Activated CD4-positive, alpha-beta T cell treated with anti-CD3 and anti-CD28 coated beads for 48 hours (primary cell): ENCODE data around the gene TMED10.

Source experiments
- DNase-seq: peaks from one replicate; pipeline ENCODE4 v3.0.0-alpha.2; 2020

TMED10 gene

DNA sequence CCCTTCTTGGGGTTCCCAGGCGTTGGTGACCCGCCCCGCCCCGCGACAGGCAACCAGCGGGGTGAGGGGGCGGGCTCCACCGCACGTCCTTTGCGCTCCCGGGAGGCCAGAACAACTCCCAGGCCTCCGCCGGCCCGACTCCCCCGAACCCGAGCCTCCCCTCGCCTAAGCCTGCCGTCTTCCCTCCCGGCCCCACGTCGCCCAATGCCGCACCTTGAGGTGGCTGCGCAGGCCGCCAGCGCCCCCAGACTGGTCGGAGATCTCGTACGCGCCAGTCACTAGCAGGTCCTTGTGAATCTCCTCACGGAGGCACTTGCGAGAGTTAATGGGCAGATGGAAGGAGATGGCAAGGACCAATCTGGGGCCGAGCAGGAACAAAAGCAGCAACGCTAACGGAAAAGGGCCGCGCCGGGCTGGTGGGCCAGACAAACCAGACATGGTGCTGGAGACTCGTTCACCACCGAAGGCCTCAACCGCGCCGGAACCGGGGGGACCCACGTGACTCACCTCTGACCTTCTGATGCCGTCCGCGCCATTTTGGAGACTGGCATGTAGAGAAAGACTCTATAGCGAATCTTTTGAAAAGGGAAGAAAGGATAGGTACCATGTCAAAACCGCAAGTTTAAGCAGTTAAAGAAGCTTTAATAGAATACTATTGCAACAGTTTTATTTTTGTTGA, at the start of gene TMED10:
Gene TMED10 (minus strand): TSS at position 471 of the 679 bp plus-strand sequence. CDS start 33 bp downstream, at position 438.
- peak; percentile 94 for DNase-seq

DNA sequence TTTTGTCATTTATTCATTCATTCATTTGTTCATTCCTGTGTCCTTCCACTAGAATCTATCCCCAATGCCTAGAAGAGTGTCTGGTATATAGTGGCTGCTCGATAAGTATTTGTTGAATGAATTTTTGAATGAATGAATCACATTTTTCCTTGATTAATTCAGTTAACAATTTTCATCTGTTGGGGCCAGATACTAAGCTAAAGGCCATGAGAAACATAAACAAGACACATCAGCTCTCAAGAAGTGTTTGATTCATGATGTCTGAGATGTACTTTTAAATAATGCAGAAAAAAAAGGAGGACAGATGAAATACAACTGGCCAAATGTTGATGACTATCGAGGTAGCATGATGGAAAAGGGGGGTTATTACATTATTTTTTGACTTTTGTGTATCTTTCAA, 48.1 kb upstream of the TMED10 start:
- no peak for DNase-seq

DNA sequence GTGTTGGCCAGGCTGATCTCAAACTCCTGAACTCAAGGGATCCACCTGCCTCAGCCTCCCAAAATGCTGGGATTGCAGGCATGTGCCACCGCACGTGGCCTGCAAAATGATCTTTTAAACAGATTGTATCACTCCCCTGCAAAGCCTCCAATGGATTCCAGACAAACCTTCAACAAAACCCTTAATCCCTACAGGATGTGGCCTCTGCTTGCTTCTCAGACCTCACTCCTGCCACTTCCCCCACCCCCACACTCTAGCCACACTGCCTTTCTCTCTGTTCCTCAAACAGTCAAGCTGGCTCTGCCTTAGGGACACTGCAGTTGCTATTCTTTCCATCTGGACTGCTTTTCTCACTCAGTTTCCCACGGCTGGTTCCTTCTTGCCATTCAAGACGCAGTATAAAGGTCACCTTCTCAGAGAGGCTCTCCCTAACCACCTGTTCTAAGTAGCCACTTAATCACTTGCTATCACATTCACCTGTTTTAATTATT, 47.3 kb upstream of the TMED10 start:
- DNase-seq: no peak

DNA sequence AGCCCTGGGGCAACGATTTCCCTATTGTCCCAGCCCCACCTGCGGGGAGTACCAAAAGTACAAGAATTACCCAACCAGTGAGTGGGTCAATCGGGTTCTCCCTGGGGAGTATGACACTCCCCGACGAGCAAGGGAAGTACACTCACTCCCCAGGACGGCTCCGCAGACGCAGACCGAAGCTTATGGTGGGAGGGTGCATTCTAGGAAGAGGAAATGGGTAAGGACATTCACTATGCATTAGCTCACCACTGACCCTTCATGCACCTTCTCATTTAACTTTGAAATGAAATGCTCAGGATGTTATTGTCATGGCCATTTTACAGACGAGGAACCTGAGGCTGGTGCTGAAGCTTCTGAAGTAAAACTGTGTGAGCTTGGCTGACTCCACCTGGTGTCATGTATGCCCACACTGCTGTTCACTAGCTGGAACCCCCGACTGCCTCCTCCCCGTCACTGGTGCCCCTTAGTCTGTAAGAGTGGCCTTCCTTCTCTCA, 45.8 kb upstream of the TMED10 start:
- DNase-seq: no peak

DNA sequence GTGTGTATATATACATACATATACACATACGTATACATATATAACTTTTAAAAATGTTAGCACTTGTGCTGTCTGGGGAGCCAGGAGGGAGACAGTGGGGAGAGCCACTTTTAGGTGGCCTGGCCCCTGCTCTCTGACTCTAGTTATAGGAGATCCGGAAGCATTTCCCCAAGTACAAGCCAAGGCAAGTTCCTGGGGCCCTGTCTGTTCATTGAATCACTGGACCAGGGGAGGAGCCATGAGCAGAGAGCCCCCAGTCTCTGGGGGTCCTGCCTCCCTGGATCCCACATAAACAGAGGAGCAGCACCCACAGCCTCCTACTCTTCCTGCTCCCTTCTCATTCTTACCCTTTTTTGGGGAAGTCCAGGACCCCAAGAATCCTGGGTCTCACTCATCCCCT, 45.4 kb upstream of the TMED10 start:
- DNase-seq: no peak

DNA sequence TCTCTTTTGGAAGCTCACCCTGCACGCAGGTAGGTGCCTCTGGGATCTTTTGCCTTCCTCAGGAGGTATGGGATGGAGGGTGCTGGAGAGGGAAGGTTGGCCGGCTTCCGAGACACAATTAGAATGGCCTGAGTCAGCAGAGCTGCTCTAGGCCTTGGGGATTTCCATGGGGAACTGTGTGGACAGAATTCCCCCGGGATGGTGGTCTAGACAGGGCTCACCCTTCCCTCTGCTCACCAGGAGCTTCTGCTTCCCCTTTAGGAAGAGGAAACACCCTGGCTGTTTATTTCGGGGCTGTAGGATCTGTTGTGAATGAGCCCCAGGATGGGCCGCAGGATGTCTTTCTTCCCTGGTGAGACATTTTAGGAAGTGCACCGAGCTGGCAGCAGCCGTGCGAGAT, 43.7 kb upstream of the TMED10 start:
- DNase-seq: no peak

DNA sequence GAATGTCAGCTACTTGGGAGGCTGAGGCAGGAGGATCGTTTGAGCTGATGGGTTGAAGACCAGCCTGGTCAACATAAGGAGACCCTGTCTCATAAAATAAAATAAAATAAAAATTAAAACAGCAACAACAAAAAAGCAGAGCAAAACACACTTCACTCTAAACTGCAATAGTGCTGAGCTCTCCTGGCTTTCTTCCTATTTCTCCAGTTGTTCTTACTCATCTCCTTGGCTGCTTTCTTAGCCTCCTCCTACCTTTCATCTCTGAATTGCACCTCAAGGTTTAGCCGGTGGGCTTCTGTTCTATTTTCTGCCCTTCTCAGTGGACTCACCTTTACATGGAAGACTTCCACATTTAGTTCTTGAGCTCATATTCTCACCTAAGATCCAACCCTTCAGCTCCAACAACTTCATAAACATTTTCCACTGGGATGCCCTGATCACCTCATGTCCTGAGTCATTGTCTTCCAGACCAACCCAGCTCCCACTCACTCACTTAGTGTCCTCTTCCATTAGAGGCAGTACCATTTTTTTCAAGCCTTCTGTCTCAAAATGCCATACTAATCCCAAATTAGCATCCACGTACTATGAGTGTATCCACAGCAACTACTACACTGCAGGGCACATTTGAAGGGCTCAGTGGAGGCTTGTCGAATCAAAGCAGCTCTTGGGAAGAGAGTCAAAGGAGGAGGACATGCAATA, 41.2 kb upstream of the TMED10 start:
- no peak for DNase-seq

DNA sequence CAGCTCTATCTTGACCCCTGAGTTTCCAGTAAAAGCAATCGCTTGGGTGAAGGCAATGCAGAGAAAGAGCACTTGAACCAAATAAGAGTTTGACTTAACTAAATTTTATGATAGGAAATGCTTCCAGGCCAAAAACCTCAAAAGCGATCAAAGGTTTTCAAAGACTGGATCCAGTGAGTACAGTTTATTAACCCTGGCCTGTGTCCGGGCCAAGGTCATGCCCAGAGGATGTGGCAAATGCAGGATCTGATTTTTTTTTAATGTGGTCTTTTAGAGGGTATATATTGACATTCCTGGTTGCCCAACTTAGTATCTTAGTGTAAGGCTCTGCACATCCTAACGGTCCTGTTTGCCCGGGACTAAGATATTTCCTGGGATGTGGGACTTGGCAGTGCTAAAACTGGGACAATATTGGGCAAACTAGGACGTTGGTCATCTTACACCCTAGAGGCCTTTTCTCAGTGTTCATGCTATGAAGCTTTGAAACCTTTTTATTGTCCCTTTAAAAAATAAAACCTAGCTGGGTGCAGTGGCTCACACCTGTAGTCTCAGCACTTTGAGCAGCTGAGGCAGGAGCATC, 40.1 kb upstream of the TMED10 start:
- DNase-seq: no peak

DNA sequence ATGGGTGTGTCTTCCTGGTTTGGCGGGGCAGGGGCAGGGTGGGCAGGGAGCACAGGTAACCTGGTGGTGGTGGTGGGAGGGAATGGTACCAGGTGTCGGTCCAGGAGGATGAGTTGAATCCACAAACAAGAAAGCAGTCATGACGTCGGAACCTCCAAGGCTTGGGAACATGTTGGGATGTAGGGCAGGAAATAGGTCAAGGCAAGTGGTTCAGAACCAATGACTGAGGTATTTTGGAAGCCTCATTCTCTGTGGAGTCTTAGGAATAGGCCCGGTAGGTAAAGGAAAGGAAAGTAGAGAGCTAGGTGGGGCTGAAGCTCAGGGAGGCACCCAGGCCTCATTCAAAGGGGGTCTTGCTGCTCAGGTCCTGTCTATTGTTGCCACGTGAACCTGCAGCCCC, 39.1 kb upstream of the TMED10 start:
- no peak for DNase-seq

DNA sequence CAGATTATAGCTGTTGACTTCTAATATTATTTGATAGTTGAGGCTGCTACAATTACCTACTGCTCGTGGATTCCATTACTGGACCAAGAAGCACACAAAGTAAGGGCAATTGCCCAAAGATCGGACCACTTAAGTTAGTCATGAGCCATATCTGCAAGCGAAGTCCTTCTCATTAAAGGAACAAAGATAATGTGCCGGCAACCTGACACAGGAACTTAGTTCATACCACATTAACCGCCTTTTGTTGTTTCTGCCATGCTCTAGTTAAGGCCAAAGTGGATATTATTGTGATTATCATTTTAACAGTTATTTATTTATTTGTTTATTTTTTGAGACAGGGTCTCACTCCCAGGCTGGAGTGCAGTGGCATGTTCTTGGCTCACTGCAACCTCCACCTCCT, 38.1 kb upstream of the TMED10 start:
- DNase-seq: no peak

DNA sequence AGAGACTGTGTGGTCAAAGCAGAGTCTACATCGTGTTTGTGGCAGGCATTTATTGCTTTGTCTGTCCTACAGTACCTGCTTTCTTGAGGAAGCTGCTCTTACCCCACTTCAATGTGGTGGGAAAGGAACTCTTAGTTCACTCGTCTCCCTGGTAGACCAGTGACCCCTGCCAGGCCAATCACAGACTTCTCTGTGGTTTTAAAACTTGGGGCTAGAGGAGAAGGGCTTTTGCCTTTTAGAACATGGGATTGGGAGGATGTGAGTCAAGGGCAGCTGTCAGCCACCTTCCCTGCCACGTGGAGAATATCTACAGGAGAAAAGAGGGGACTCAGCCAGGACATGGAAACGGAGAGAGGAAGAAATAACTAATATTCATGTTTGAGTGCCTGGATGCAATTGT, 36.8 kb upstream of the TMED10 start:
- DNase-seq: no peak

DNA sequence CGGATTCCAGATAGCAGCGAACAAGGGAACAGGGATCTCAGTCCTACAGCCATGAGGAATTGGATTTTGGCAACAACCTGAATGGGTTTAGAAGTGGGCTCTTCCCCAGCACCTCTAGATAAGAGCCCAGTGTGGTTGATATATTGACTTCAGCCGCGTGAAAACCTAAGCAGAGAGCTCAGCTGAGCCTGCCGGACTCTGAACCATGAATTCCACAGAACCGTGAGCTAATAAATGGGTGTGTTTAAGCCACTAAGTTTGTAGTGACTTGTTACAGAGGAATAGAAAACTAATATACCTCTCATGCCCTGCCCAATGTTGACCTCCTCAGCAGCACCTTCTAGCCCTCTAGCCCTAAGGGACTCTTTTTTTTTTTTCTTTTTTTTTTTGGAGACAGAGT, 32.4 kb upstream of the TMED10 start:
- no peak for DNase-seq

DNA sequence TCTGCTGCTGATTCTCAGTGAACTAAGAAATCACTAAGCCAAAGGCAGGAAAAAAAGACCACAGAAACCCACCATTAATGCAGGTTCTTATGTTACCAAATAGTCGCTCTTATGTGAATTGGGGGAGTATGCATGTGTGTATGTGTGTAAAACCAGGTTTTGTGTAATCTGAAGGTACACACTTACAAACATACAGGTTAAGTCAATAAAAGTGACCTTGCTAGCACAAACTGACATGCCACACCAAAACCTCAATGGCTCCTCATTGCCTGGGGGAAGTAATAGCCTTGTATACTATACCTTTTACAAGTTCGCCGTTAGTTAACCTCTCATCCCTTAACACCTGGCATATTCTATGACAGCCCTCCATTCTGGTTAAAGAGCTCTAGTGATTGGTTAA, 29.8 kb upstream of the TMED10 start:
- no peak for DNase-seq

DNA sequence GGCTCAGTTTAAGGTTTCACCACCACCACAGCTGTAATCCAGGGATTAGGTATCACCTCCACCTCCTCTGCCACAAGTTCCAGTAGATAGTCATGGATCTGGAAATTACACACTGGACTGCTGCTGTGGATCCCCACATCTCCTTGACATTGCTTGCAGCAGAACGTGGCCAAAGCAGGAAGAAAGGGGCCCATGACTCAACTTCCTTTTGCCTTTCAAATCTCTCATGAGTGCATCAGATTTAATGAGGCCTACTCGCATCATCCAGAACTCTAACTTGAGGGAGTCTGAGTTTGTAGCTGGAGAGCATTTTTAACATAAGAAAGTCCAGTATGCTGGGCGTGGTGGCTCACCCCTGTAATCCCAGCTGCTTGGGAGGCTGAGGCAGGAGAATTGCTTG, 29.2 kb upstream of the TMED10 start:
- DNase-seq: peak; percentile 29

DNA sequence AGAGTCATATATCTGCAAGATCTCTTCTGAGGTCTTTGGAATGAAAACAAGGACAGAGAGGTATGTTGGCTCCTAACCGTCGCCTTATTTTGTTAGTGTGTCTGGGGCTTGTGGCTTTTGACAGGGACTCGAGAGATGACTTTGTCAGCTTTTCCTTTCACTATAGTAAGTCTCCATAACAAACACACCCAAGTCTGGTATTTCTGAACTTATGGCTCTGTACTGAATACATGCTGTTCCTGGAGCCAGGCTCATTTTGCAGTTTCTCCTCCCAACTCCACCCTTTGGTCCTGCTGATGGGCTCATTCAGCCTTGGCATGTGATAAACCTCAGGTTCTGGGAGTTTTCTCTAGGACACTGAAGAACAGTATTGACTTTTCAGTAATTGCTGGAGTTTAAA, 27.7 kb upstream of the TMED10 start:
- no peak for DNase-seq

DNA sequence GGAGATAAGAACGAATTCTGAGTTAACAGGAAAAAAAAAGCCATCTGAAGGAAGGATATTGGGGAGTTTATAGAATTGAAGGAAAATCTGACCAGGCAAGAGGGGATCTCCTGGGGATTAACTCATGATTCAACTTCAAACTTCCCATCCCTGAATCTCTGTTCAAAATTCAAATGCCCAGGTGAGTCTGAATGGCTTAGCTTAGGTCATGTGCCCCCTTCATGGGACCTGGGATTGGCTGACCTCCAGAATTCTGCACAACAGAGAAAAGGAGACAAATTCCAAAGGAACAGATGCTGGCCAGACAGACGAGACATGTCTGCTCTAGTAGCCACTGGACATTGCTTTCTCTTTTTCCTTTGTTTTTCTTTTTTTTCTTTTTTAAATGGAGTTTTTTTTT, 26.2 kb upstream of the TMED10 start:
- no peak for DNase-seq

DNA sequence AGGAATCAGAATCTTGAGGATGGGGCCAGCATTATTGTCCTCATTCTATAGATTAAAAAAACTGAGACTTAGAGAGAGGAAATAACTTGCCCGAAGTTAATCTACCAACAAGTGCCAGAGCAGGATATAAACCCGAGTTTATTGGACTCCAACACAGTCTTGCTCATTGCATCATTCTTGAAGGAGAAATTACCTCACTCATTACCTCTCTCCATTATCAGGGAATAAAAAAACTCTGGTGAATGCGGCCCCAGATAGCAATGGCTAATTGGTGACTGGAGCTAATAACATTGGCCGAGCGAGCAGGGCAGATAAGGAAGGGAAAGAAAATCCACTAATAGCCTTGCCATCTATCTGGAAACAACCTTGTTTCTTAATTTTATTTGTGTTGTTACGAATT, 24.7 kb upstream of the TMED10 start:
- no peak for DNase-seq

DNA sequence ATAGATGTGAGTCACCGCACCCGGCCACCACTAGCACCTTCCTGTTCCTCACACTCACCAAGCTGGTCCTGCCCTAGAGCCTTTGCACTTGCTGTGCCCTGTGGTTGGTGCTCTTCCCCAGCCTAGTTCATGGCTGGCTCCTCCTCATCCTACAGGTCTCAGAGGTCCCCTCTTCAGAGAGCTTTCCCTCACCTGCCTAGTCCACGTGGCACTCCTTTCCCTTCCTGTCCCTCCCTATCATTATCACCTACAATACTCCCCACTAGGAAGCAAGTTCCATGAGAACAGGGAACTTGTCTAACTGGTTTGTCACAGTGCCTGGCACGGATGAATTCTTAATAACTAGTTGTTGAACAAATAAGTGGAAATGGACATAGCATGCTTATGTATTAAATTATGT, 24.0 kb upstream of the TMED10 start:
- DNase-seq: no peak

DNA sequence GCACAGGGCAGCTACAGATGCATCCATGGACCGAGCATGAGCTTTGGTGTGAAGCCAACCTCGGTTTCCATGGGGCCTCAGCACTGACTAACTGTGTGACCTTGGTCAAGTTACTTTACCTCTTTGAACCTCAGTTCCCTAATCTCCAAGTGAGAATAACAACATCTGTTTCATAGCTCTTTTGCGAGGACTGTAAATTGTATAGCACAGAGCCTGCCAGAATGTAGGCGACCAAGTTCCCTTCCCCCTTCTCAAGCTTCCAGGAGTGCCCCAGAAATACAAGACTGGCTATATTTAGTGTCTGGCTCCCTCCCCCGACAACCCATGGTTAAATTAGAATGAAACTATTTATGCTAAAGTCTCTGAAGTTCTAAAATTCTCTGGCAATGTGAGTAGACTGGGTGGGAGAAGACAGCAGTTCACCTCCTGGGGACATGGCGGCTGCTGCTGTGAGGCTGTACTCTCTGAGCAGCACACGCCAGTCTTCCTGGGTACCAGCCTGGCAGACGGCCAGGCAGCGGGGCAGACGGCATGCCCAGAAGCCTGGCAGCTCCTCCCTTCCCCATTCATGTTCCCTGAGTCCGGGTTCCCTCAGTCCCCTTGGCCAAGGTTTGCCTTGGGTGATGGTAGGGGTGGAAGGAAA, 22.0 kb upstream of the TMED10 start:
- no peak for DNase-seq

DNA sequence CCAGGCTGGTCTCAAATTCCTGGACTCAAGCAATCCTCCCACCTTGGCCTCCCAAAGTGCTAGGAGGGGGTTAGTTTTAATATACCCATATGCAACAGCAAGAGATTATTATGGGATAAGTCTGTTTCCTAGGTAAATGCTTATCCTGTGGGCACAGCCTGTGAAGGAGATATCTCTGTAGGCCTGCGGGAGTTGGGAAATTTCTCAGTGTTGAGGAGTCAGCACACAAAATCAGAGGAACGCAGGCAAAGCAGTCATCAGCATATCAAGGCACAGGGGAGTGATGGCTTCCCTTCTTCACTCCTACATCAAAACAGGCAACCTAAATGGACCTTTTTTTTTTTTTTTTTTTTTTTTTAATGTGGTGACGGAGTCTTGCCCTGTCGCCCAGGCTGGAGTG, 20.9 kb upstream of the TMED10 start:
- DNase-seq: no peak

DNA sequence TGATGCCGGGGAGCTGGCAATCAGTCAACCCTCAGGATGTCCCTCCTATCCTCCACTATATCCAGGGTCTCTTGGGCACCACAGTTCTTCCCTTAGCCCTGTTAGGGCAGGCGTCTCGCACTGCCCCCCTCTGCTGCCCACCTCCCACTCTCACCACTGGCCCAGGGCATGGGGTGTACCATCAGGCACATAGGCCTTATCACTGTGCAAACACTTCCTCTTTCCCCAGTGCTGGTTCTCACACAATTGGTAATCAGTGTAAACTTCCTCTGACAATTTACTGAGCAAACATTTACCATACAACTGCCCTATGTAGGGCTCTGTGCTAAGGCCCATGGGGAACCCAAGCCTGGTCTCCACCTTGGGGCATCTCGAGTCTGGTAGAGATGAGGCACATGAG, 20.1 kb upstream of the TMED10 start:
- DNase-seq: no peak

DNA sequence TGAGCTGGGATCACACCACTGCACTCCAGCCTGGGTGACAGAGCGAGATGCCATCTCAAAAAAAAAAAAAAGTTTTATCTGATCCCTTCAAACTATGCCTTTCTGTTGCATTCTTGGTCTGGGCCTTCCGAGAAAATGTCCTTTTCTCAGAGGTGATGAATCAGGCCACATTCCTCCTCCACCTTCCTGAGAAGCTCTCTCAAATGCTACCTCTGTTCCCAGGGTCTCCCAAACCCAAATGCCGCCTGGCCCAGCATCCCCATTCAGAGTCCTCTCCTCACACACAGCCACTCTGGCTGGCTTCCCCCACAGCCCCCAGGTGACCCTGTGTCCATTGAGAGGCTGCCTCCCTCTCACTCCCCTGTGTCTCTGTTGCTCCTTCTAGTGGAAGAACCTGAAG, 19.7 kb upstream of the TMED10 start:
- DNase-seq: no peak

DNA sequence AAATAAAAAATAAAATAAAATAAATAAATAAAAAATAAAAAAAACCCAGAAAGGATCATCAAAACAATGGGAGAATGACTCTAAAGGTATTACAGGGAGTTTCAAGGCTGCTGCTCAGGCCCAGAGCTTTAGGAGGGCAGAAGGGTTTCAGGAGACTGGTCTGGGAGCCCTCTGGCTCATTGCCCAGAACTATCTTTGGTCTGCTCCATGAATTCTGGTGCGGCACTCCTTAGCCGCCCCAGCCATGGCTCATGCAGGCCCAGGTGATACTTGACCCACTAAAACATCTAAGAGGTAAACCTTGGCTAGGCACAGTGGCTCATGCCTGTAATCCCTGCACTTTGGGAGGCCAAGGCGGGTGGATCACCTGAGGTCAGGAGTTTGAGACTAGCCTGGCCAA, 14.7 kb upstream of the TMED10 start:
- DNase-seq: no peak

DNA sequence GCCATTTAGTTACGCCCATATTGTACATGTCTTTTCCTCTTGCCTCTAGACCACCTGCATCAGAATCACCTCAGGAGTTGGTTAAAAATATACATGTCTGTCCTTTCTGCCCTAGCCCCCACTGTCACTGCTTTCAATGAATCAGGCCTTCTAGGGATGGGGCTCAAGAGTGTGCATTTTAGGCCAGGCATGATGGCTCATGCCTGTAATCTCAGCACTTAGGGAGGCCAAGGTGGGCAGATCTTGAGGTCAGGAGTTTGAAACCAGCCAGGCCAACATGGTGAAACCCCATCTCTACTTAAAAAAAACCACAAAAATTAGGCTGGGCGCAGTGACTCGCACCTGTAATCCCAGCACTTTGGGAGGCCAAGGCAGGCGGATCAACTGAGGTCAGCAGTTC, 13.6 kb upstream of the TMED10 start:
- no peak for DNase-seq
